ENCODE data around the gene CDC42BPB. TPM values are rescaled to one million over a fixed set of nuclear protein-coding genes. Genes with fewer than 3 reads are reported as not detected.

CDC42BPB gene
- total RNA-seq, 2 donors from 2014 or later: 66.2 to 102 TPM

GRCh38 chr14:103089386-103090335, 32.3 kb upstream of the CDC42BPB start:
- no peak for TF ChIP-seq POLR2A (IDR thresholded peaks at IDR 0.05)
- no peak for TF ChIP-seq CTCF (IDR thresholded peaks at IDR 0.05)
- 91 to 92% methylated on average over 20 to 27 of the region's 28 CpGs for WGBS, 2 donors

GRCh38 chr14:103088921-103089320, 31.6 kb upstream of the CDC42BPB start:
- intact Hi-C loops (cut with DNase I): no loop called here
- Histone ChIP-seq H3K27me3 (peaks cover 0 to 5% of the 10 kb centered on the region in 2 donors), H3K27ac (no peak overlapping the region), H3K4me3 (no peak overlapping the region), H3K4me1 (peaks cover 11% of the 10 kb centered on the region), H3K36me3 (replicated peaks in 1 of 2; ENCODE audit: insufficient read depth in 1 of 2, low read depth in 2 of 2) (no peaks in the 10 kb centered on the region), H3K9me3 (no peaks in the 10 kb centered on the region)
- TF ChIP-seq POLR2A (IDR thresholded peaks at IDR 0.05) (no peak), CTCF (IDR thresholded peaks at IDR 0.05) (no peak)
- 82 to 84% methylated on average over 4 to 6 of the region's 6 CpGs for WGBS, 2 donors
- no peak for ATAC-seq
- DNase-seq: no peak

More at GRCh38 chr14:103089386-103090335, 32.3 kb upstream of the CDC42BPB start:
- Histone ChIP-seq H3K27ac (no peak overlapping the region), H3K36me3 (replicated peaks in 1 of 2; ENCODE audit: insufficient read depth in 1 of 2, low read depth in 2 of 2) (no peaks in the 10 kb centered on the region), H3K9me3 (no peaks in the 10 kb centered on the region), H3K4me3 (no peak overlapping the region), H3K4me1 (peaks cover 11% of the 10 kb centered on the region), H3K27me3 (no peaks in the 10 kb centered on the region)
- ATAC-seq (no peak), DNase-seq (no peak)
- intact Hi-C loops (cut with DNase I): no loop called here

- intact Hi-C loops (cut with DNase I): no loop called here
- H3K27ac ChIP-seq: no peak overlapping the region
- no peak for DNase-seq
Observed at GRCh38 chr14:103087343-103087835, 30.0 kb upstream of the CDC42BPB start.

GRCh38 chr14:103086771-103087342, 29.5 kb upstream of the CDC42BPB start:
- H3K4me1 ChIP-seq: peaks cover 10% of the 10 kb centered on the region
- intact Hi-C loops (cut with DNase I): no loop called here
- no peak for ATAC-seq
- H3K9me3 ChIP-seq: no peaks in the 10 kb centered on the region
- no peak overlapping the region for H3K27ac ChIP-seq
- DNase-seq: no peak
- TF ChIP-seq POLR2A (IDR thresholded peaks at IDR 0.05) (no peak), CTCF (IDR thresholded peaks at IDR 0.05) (no peak)
- WGBS, 2 donors: 38 to 67% methylated on average over 2 to 8 of the region's 8 CpGs
- no peak overlapping the region for H3K4me3 ChIP-seq
- peaks cover 0 to 9% of the 10 kb centered on the region in 2 donors for H3K27me3 ChIP-seq
- no peaks in the 10 kb centered on the region for H3K36me3 ChIP-seq (replicated peaks in 1 of 2; ENCODE audit: insufficient read depth in 1 of 2, low read depth in 2 of 2)

More at GRCh38 chr14:103087343-103087835, 30.0 kb upstream of the CDC42BPB start:
- WGBS, 2 donors: 44 to 59% methylated on average over 9 to 13 of the region's 13 CpGs
- H3K4me3 ChIP-seq: no peak overlapping the region
- H3K27me3 ChIP-seq: peaks cover 0 to 9% of the 10 kb centered on the region in 2 donors
- H3K9me3 ChIP-seq: no peaks in the 10 kb centered on the region
- H3K4me1 ChIP-seq: peaks cover 11% of the 10 kb centered on the region
- H3K36me3 ChIP-seq (replicated peaks in 1 of 2; ENCODE audit: insufficient read depth in 1 of 2, low read depth in 2 of 2): no peaks in the 10 kb centered on the region
- TF ChIP-seq CTCF (IDR thresholded peaks at IDR 0.05) (no peak), POLR2A (IDR thresholded peaks at IDR 0.05) (no peak)
- ATAC-seq: no peak
